Neural cell (in vitro differentiated cells): ENCODE data around the gene ADRA2B.
"Not testable (repeated sequence)": the region's sequence is repeated elsewhere in the genome, so short reads cannot be mapped to it uniquely, and the experiment has no call there.

Experiments
- EP300 ChIP-seq: fragments of 450-650 bp; conservative IDR thresholded peaks from 2 replicates; pipeline ENCODE4 v1.6.1; 2014; ENCODE audit warnings: antibody characterized with exemption, mild to moderate bottlenecking, moderate library complexity; ENCODE audit not compliant: poor library complexity, severe bottlenecking
- EZH2 ChIP-seq: fragments of 200-600, 300-800 bp; shearing (Covaris generic), sonication (generic); IDR thresholded peaks from 2 replicates; pipeline ENCODE4 v1.6.1; 2014; ENCODE audit warnings: antibody characterized with exemption, low read length, borderline replicate concordance, mild to moderate bottlenecking; ENCODE audit not compliant: insufficient read depth, poor library complexity, severe bottlenecking
- REST ChIP-seq: IDR thresholded peaks from 2 replicates; pipeline ENCODE4 v1.6.1; 2012; ENCODE audit warnings: borderline replicate concordance
- TAF1 ChIP-seq: IDR thresholded peaks from 2 replicates; pipeline ENCODE4 v1.6.1; 2012; ENCODE audit warnings: low read depth
- TF ChIP-seq, protein P1 (sequence below): fragments of 450-650 bp; IDR thresholded peaks from 2 replicates; pipeline ENCODE4 v1.5.1; 2014; ENCODE audit warnings: antibody characterized with exemption, mild to moderate bottlenecking, moderate library complexity; ENCODE audit not compliant: poor library complexity, severe bottlenecking

DNA sequence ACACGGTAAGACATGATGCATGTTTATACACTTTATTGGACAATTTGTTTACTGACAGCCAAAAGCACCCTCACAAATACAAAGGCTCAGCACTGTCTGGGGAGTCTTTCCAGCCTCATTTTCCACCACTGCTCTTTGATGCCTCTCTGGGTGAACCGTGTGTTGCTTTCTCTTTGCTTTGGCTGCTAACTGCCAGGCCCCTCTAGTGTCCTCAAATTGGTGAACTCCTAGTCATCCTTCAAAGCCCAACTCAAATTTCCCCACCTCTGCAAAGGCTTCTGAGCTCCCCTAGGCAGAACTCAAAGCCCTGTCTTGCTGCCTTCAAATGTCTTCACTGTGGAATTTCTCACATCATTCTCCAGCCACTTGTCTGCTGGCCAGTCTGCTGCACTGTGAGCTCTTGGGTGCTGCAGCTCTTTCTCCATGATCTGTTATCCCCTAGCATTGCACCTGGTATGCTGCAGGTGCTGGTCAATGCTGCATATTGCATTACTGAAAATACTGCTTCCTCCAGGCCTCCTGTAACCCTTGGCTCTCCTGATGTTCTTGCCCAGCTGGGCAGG lies 49.2 kb downstream of the ADRA2B start:
- TF ChIP-seq, protein P1, sequence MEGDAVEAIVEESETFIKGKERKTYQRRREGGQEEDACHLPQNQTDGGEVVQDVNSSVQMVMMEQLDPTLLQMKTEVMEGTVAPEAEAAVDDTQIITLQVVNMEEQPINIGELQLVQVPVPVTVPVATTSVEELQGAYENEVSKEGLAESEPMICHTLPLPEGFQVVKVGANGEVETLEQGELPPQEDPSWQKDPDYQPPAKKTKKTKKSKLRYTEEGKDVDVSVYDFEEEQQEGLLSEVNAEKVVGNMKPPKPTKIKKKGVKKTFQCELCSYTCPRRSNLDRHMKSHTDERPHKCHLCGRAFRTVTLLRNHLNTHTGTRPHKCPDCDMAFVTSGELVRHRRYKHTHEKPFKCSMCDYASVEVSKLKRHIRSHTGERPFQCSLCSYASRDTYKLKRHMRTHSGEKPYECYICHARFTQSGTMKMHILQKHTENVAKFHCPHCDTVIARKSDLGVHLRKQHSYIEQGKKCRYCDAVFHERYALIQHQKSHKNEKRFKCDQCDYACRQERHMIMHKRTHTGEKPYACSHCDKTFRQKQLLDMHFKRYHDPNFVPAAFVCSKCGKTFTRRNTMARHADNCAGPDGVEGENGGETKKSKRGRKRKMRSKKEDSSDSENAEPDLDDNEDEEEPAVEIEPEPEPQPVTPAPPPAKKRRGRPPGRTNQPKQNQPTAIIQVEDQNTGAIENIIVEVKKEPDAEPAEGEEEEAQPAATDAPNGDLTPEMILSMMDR: not testable (repeated sequence)
- TF ChIP-seq EP300, EZH2, REST, TAF1: not testable (repeated sequence)
